Astrocyte of the spinal cord (primary cell): ENCODE data around the gene PRM3.

Experiments
- DNase-seq: peaks from one replicate; pipeline ENCODE4 v3.0.0; 2011; ENCODE audit warnings: low read depth, low spot score
- H3K4me3 ChIP-seq: 2 replicates; pipeline ENCODE4 v1.5.1; 2011; ENCODE audit warnings: low read depth, mild to moderate bottlenecking, low read length, moderate library complexity
- in situ Hi-C: cut with HindIII; loops from 2 replicates; pipeline ENCODE4 v1.10.0; 2017; ENCODE audit warnings: low sequenced_read_pairs
- TF ChIP-seq, protein P1 (sequence below): IDR thresholded peaks from 2 replicates; pipeline ENCODE4 v1.5.1; 2012; ENCODE audit warnings: low read depth, mild to moderate bottlenecking, low read length, inconsistent platforms

The PRM3 gene

DNA sequence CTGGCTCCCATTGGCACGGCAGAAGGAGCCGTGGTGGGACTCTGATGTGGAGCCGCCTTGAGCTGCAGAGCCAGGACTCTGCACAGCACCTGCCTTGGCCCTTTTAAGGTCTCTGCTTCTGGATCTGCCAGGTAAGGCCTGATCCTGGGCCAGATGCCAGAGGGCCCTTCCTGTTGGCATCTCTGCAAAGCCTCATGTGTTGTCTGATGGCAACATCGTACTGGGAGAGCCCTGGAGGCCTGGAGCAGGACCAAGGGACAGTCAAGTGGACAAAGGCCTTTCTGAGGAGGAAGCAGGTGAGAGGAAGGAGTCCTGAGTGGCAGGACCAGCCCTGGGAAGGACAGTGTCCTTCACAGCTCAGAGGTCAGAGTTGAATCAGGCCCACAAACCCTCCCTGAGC is 43.5 kb downstream of the PRM3 start:
- TF ChIP-seq, protein P1, sequence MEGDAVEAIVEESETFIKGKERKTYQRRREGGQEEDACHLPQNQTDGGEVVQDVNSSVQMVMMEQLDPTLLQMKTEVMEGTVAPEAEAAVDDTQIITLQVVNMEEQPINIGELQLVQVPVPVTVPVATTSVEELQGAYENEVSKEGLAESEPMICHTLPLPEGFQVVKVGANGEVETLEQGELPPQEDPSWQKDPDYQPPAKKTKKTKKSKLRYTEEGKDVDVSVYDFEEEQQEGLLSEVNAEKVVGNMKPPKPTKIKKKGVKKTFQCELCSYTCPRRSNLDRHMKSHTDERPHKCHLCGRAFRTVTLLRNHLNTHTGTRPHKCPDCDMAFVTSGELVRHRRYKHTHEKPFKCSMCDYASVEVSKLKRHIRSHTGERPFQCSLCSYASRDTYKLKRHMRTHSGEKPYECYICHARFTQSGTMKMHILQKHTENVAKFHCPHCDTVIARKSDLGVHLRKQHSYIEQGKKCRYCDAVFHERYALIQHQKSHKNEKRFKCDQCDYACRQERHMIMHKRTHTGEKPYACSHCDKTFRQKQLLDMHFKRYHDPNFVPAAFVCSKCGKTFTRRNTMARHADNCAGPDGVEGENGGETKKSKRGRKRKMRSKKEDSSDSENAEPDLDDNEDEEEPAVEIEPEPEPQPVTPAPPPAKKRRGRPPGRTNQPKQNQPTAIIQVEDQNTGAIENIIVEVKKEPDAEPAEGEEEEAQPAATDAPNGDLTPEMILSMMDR = no peak
- no peak for DNase-seq
- in situ Hi-C loops = no loop called here
- H3K4me3 ChIP-seq = no peak overlapping the region

GRCh38 chr16:11229432-11229831 is 44.0 kb downstream of the PRM3 start:
- TF ChIP-seq, protein P1 = no peak
- no peak for DNase-seq
- no peak overlapping the region for H3K4me3 ChIP-seq
- in situ Hi-C loops = no loop called here

- TF ChIP-seq, protein P1 = no peak
- no peak for DNase-seq
- H3K4me3 ChIP-seq = no peak overlapping the region
- in situ Hi-C loops = no loop called here
Measured at GRCh38 chr16:11225677-11226549, 47.5 kb downstream of the PRM3 start.

GRCh38 chr16:11224894-11225676 is 48.3 kb downstream of the PRM3 start:
- TF ChIP-seq, protein P1 = no peak
- DNase-seq = no peak
- H3K4me3 ChIP-seq = no peak overlapping the region
- in situ Hi-C loops = no loop called here

DNA sequence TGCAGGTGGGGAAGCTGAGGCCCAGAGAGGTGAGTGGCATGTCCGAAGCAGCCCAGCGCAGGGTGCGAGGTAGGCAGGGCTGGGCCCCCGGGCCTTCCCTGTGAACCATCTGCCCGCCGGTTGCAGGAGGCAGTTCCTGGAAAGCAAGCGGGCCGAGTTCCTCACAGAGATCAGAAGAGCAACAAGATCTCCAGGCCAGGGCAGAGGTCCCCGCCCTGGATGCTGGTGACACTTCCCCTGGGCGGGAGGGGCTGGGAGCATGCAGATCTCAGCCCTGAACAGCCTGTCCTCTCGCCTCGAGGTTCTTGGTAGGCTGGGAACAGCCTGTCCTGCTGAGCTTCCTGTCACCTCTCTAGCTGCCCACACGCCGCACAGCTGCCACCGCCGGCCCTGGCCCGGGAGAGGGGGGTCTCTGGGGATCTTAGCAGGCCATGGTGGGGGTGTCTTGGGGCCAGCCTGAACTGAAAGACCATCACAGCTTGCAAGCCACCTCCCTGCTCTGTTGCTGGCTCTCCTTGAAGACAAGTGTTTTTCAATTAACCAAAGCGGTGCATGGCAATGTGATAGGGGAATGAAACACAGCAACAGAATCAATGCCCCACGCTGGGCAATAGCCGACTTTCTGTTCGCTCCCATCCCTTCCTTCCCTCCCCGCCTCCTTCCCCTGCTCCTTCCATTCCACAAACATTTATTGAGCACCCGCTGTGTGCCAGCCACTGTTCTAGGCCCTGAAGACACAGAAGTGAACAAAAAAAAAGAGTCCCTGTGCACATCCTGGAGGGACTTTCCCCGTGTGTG is 49.1 kb downstream of the PRM3 start:
- no peak for DNase-seq
- TF ChIP-seq, protein P1 = no peak
- in situ Hi-C loops = no loop called here
- no peak overlapping the region for H3K4me3 ChIP-seq
